ENCODE data around the gene BHLHA15. TPM values are rescaled to one million over a fixed set of nuclear protein-coding genes. Genes with fewer than 3 reads are reported as not detected.

The BHLHA15 gene
- total and polyA plus RNA-seq, 9 of the 15 experiments (the other 6 are each of a cell fraction or from before 2014, with no cell fraction given) = 0.22 to 2.0 (median 1.1) TPM; not detected in 4

DNA sequence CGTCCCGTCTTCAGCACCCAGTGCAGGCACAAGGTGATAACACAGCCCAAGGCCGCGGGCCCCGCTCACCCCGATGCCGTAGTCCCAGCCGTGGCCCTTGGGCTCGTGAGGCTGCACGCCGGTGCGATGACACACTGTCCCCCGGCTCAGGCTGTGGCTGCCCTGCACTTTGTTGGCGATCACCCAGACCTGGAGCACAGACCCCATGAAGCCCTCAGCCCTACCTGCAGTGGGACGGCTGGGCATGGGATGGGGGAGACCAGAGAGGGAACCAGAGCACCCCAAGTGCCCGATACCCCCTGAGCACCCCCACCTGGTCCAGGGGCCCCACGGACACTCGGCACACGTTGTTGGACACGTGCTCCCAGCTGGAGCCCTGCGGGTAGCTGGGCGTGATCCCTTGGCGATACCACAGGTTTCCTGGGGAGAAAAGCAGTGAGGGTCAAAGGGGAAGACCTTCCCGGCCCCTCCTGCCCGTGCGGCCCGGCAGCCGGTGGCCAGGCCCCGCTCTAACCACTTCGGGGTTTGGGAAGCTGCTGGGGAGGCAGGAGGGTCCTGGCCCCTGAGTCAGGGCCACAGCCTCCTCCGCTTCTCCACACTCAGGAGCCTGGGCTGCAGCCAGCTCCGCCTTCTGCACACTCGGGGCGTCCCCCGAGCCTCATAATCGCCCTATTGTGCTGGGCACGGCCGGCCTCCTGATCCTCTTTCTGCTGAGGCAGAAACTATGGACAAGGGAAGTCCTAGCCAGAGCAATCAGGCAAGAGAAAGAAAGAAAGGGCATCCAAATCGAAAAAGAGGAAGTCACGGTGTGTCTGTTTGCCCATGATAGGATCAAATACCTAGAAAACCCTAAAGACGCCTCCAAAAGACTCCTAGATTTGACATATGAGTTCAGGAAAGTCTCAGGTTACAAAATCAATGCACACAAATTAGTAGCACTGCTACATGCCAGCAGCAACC is 6.7 kb downstream of the BHLHA15 start (continued):
- TF ChIP-seq, protein P1, sequence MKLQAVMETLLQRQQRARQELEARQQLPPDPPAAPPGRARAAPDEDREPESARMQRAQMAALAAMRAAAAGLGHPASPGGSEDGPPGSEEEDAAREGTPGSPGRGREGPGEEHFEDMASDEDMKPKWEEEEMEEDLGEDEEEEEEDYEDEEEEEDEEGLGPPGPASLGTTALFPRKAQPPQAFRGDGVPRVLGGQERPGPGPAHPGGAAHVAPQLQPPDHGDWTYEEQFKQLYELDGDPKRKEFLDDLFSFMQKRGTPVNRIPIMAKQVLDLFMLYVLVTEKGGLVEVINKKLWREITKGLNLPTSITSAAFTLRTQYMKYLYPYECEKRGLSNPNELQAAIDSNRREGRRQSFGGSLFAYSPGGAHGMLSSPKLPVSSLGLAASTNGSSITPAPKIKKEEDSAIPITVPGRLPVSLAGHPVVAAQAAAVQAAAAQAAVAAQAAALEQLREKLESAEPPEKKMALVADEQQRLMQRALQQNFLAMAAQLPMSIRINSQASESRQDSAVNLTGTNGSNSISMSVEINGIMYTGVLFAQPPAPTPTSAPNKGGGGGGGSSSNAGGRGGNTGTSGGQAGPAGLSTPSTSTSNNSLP (IDR thresholded peaks at IDR 0.05; ENCODE audit: borderline replicate concordance, low read depth, low read length) = no peak
- TF ChIP-seq ZNF217 (CRISPR knock-in tag; IDR thresholded peaks at IDR 0.05) (no peak), NFRKB (IDR thresholded peaks at IDR 0.05; ENCODE audit: low read depth) (no peak), ZNF3 (CRISPR knock-in tag; IDR thresholded peaks at IDR 0.05) (no peak), PTTG1 (tag; IDR thresholded peaks at IDR 0.05; ENCODE audit: low read depth) (no peak), RBM39 (optimal IDR thresholded peaks at IDR 0.05; ENCODE audit: low read depth, low read length) (no peak), NR4A1 (CRISPR knock-in tag; IDR thresholded peaks at IDR 0.05) (no peak), NR4A1 (tag; IDR thresholded peaks at IDR 0.05) (no peak), MTA2 (IDR thresholded peaks at IDR 0.05; ENCODE audit: low read depth) (peak; percentile 88), ZNF175 (CRISPR knock-in tag; IDR thresholded peaks at IDR 0.05; ENCODE audit: low read depth) (no peak), EP400 (IDR thresholded peaks at IDR 0.05) (no peak; the same call in 1 of the 2 replicates), TGIF2 (CRISPR knock-in tag; IDR thresholded peaks at IDR 0.05) (no peak), ELF4 (CRISPR knock-in tag; IDR thresholded peaks at IDR 0.05) (peak; percentile 59; the same call in 1 of the 2 replicates), PRMT5 (CRISPR knock-in tag; IDR thresholded peaks at IDR 0.05) (no peak), HMG20A (CRISPR knock-in tag; conservative IDR thresholded peaks at IDR 0.05) (no peak), TAF15 (IDR thresholded peaks at IDR 0.05; ENCODE audit: low read depth, low read length) (no peak), MCM3 (IDR thresholded peaks at IDR 0.05) (no peak)
- TF ChIP-seq, protein P2, sequence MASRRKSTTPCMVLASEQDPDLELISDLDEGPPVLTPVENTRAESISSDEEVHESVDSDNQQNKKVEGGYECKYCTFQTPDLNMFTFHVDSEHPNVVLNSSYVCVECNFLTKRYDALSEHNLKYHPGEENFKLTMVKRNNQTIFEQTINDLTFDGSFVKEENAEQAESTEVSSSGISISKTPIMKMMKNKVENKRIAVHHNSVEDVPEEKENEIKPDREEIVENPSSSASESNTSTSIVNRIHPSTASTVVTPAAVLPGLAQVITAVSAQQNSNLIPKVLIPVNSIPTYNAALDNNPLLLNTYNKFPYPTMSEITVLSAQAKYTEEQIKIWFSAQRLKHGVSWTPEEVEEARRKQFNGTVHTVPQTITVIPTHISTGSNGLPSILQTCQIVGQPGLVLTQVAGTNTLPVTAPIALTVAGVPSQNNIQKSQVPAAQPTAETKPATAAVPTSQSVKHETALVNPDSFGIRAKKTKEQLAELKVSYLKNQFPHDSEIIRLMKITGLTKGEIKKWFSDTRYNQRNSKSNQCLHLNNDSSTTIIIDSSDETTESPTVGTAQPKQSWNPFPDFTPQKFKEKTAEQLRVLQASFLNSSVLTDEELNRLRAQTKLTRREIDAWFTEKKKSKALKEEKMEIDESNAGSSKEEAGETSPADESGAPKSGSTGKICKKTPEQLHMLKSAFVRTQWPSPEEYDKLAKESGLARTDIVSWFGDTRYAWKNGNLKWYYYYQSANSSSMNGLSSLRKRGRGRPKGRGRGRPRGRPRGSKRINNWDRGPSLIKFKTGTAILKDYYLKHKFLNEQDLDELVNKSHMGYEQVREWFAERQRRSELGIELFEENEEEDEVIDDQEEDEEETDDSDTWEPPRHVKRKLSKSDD (conservative IDR thresholded peaks at IDR 0.05; ENCODE audit: low read length) = no peak
- TF ChIP-seq, protein P3, sequence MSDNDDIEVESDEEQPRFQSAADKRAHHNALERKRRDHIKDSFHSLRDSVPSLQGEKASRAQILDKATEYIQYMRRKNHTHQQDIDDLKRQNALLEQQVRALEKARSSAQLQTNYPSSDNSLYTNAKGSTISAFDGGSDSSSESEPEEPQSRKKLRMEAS (CRISPR knock-in tag; IDR thresholded peaks at IDR 0.05) = peak; percentile 72
- TF ChIP-seq, protein P4, sequence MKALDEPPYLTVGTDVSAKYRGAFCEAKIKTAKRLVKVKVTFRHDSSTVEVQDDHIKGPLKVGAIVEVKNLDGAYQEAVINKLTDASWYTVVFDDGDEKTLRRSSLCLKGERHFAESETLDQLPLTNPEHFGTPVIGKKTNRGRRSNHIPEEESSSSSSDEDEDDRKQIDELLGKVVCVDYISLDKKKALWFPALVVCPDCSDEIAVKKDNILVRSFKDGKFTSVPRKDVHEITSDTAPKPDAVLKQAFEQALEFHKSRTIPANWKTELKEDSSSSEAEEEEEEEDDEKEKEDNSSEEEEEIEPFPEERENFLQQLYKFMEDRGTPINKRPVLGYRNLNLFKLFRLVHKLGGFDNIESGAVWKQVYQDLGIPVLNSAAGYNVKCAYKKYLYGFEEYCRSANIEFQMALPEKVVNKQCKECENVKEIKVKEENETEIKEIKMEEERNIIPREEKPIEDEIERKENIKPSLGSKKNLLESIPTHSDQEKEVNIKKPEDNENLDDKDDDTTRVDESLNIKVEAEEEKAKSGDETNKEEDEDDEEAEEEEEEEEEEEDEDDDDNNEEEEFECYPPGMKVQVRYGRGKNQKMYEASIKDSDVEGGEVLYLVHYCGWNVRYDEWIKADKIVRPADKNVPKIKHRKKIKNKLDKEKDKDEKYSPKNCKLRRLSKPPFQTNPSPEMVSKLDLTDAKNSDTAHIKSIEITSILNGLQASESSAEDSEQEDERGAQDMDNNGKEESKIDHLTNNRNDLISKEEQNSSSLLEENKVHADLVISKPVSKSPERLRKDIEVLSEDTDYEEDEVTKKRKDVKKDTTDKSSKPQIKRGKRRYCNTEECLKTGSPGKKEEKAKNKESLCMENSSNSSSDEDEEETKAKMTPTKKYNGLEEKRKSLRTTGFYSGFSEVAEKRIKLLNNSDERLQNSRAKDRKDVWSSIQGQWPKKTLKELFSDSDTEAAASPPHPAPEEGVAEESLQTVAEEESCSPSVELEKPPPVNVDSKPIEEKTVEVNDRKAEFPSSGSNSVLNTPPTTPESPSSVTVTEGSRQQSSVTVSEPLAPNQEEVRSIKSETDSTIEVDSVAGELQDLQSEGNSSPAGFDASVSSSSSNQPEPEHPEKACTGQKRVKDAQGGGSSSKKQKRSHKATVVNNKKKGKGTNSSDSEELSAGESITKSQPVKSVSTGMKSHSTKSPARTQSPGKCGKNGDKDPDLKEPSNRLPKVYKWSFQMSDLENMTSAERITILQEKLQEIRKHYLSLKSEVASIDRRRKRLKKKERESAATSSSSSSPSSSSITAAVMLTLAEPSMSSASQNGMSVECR (CRISPR knock-in tag; IDR thresholded peaks at IDR 0.05) = no peak

Measured in K562 (cell line).